HG03159 (cell line): Measurements from ENCODE around the gene GLCE.

Source experiments
- ATAC-seq: cut with Tn5 transposase; IDR thresholded peaks from one replicate; pipeline ENCODE4 v1.9.1; 2021; ENCODE audit warnings: mild to moderate bottlenecking, moderate library complexity; ENCODE audit not compliant: unreplicated experiment

GLCE gene

DNA sequence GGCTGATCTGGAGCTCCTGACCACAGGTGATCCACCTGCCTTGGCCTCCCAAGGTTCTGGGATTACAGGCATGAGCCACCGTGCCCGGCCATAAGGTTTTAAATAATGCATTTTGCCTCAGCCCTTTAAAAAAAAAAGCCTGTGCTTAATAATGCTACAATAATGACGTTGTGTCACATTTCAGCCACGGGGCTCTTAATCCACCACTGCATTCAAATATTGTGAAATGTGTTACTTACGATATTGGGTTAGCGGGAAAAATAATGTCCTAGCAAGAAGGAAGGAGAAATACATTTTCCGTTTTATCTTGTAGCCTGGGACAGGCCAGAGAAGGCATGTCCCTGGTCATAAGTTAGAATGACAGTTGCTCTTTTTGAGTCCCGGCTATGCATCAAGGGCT is 155.9 kb downstream of the GLCE start:
- ATAC-seq = no peak

DNA sequence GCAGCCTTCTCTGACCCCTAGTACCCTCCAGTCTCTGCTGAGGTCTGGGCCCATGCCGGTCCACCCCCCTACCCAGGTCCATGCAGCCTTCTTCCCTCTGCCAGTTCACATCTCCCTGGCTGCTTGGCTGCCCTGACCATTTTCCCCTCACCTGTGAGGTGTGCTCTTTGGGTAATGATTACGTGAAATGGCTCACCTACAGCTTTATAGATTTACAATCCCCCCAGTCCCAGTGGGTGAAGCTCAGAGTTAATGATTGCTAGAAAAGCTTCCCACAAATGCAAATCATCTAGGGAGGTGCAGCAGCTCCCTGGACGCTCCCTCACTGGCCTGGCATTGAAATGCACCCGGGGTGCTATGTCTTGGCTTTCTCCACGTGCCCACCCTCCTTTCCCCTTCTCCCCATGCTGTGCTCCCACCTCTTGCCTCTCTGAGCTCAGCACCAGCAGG is 157.0 kb downstream of the GLCE start:
- no peak for ATAC-seq

DNA sequence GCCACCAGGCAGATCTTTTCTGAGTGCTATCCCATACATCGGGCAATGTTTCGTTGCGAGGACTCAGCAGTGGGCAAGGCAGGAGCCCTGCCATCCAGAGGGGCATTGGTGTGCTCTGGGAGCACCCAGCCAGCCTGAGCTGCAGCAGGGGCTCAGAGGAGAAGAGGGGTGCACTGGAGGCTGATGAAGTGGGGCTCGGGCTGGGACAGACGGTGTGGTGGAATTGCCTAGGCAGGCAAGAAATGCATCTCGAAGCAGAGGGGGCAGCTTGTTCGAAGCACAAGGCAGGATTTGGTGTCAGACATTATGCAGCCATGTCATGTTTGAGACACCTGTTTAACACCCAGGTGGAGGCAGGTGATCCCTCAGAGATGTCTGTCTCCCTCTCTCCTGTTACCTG is 157.6 kb downstream of the GLCE start:
- no peak for ATAC-seq

DNA sequence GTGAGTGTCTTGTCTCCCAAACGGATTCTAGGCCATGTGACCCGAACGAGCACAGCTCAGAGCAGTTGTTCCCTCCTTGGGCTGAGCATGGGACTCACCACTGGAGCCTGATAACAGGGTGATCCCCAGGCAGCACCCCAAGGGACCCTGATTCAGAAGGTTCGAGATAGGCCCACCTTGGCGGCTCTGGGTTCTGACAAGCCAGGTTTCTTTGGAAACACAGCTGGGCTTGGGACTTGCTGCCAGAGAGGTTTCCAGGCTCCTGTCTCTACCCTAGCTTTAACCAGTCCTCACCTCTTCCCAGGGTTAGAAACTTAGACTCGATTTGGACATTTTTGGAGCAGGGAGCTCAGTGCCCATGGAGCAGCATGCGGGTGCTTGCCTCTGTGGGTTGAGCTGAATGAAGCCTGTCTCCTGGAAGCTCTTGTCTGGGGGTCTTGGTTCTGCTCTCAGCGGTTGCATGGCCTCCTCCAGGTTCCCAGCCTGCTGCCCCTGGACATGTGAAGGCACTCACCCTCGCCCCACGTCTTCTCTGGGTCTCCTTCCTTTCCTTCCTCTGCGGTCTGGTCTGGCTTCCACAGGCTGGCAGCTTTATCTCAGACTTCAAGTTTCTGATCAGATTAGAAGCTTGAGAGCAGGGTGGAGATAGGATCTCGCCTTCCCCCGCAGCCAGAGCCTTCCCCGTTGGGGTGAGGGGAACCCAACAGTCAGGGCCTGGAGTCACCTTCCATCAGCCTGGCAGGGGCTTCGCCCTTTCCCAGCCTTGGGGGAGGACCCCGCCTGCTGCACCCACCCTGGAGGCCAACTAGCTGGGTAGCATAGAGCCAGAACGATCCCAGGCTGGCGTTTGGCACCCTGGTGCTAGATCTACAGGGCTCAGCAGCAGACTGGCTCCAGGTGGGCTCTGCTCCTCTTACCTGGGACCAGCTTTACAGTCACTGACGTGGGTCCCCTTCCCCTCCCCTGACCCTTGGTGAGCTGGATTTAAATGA is 159.2 kb downstream of the GLCE start:
- no peak for ATAC-seq

DNA sequence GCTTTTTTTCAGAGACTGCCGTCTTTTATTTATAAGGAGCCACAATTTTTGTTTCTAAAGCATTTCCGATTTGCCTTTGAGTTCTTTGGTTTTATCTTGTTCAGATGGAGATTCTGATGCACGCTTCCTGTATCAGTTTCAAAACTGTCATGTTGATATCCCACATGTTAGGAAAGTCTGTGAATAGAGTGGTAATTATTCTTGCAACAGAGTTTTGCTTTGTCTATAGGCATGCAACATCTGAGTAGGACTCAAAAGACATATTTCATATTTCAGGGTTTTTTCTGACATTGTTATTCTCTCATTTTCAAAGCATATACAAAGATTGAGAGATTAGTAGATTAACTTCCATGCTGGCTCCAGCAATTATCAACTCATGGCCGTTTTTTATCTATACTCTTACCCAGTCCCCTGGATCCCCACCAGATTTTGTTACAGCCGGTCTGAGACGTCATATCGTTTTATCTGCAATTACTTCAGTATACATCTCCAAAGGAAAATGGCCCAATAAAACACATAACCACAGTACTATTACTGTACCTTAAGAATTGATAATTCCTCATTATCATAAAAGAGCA is 160.6 kb downstream of the GLCE start:
- ATAC-seq = no peak
